ENCODE results near the gene ALG14. TPM values are rescaled to one million over a fixed set of nuclear protein-coding genes. Genes with fewer than 3 reads are reported as not detected.

Gene ALG14
- total RNA-seq, 2 experiments from 2014 or later: 0.08 to 0.52 TPM

GRCh38 chr1:95096218-95096841, 23.6 kb upstream of the ALG14 start:
- TF ChIP-seq, protein P1, sequence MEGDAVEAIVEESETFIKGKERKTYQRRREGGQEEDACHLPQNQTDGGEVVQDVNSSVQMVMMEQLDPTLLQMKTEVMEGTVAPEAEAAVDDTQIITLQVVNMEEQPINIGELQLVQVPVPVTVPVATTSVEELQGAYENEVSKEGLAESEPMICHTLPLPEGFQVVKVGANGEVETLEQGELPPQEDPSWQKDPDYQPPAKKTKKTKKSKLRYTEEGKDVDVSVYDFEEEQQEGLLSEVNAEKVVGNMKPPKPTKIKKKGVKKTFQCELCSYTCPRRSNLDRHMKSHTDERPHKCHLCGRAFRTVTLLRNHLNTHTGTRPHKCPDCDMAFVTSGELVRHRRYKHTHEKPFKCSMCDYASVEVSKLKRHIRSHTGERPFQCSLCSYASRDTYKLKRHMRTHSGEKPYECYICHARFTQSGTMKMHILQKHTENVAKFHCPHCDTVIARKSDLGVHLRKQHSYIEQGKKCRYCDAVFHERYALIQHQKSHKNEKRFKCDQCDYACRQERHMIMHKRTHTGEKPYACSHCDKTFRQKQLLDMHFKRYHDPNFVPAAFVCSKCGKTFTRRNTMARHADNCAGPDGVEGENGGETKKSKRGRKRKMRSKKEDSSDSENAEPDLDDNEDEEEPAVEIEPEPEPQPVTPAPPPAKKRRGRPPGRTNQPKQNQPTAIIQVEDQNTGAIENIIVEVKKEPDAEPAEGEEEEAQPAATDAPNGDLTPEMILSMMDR (IDR thresholded peaks at IDR 0.05): no peak
- peaks cover 0 to 2% of the 10 kb centered on the region in 2 experiments for H3K9me3 ChIP-seq (ENCODE audit: control insufficient read depth in 1 of 2, insufficient read depth in 1 of 2, low read length in 2 of 2)
- ATAC-seq (ENCODE audit: poor library complexity): no peak

DNA sequence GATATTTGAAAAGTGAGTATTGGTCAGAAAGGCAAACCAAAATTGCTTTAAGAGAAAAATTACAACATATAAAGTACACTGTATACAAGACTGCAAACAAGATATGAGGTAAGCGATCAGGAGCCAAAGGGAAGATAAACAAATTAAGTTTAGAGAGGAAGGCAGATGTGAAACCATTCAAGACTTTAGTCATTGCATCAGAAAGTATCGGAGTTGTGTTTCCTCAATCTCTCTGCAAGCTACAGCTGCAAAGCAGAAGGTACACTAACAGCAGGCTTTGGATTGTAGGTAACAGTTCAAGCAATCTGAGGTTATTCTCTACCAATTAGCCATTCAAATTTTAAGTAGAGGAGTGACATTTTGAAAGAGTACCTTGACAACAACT, 23.1 kb upstream of the ALG14 start:
- no peaks in the 10 kb centered on the region for H3K36me3 ChIP-seq (ENCODE audit: insufficient read depth, low read length)
- Mint-ChIP-seq H3K9me3 (no peaks in the 10 kb centered on the region), H3K27ac (no peak overlapping the region), H3K4me1 (ENCODE audit: low read depth) (no peaks in the 10 kb centered on the region), H3K27me3 (peaks cover 34% of the 10 kb centered on the region), H3K36me3 (ENCODE audit: low read depth) (no peaks in the 10 kb centered on the region), H3K4me3 (no peak overlapping the region)
- peaks cover 0 to 7% of the 10 kb centered on the region in 2 experiments for H3K9me3 ChIP-seq (ENCODE audit: control insufficient read depth in 1 of 2, insufficient read depth in 1 of 2, low read length in 2 of 2)
- TF ChIP-seq, protein P1 (IDR thresholded peaks at IDR 0.05): no peak
- intact Hi-C loops (cut with DNase I, micrococcal nuclease): no loop called here
- ATAC-seq (ENCODE audit: poor library complexity) (no peak), DNase-seq (no peak)
- no peaks in the 10 kb centered on the region for H3K4me1 ChIP-seq (ENCODE audit: insufficient read depth, low read length)
- no peak overlapping the region for H3K4me3 ChIP-seq (ENCODE audit: low read length)
- peaks cover 0 to 2% of the 10 kb centered on the region in 2 experiments for H3K27me3 ChIP-seq (ENCODE audit: control insufficient read depth in 1 of 2, insufficient read depth in 2 of 2, low read length in 2 of 2)
- ChIA-PET CTCF (no interaction called here), POLR2A (no interaction called here)
- H3K27ac ChIP-seq (ENCODE audit: low read depth in 1 of 2, low read length in 2 of 2): no peak overlapping the region

More at GRCh38 chr1:95096218-95096841, 23.6 kb upstream of the ALG14 start:
- no peaks in the 10 kb centered on the region for H3K4me1 ChIP-seq (ENCODE audit: insufficient read depth, low read length)
- no peak overlapping the region for H3K27ac Mint-ChIP-seq
- no peaks in the 10 kb centered on the region for H3K9me3 Mint-ChIP-seq
- no peak overlapping the region for H3K4me3 Mint-ChIP-seq
- H3K36me3 ChIP-seq (ENCODE audit: insufficient read depth, low read length): no peaks in the 10 kb centered on the region
- H3K4me3 ChIP-seq (ENCODE audit: low read length): no peak overlapping the region
- ChIA-PET CTCF (no interaction called here), POLR2A (no interaction called here)
- intact Hi-C loops (cut with DNase I, micrococcal nuclease): no loop called here
- peaks cover 32% of the 10 kb centered on the region for H3K27me3 Mint-ChIP-seq
- no peak for DNase-seq
- H3K36me3 Mint-ChIP-seq (ENCODE audit: low read depth): no peaks in the 10 kb centered on the region
- no peaks in the 10 kb centered on the region for H3K4me1 Mint-ChIP-seq (ENCODE audit: low read depth)
- H3K27me3 ChIP-seq (ENCODE audit: control insufficient read depth in 1 of 2, insufficient read depth in 2 of 2, low read length in 2 of 2): peaks cover under 1 to 2% of the 10 kb centered on the region in 2 experiments
- no peak overlapping the region for H3K27ac ChIP-seq (ENCODE audit: low read depth in 1 of 2, low read length in 2 of 2)

- H3K9me3 ChIP-seq (ENCODE audit: control insufficient read depth in 1 of 2, insufficient read depth in 1 of 2, low read length in 2 of 2): peaks cover 0 to 7% of the 10 kb centered on the region in 2 experiments
- no peak overlapping the region for H3K27ac Mint-ChIP-seq
- H3K36me3 Mint-ChIP-seq (ENCODE audit: low read depth): no peaks in the 10 kb centered on the region
- no peak overlapping the region for H3K4me3 Mint-ChIP-seq
- no peaks in the 10 kb centered on the region for H3K4me1 Mint-ChIP-seq (ENCODE audit: low read depth)
- ATAC-seq (ENCODE audit: poor library complexity) (no peak), DNase-seq (no peak)
- ChIA-PET POLR2A (no interaction called here), CTCF (interaction anchor here (2.0 kb wide), 1 partner anchor 10 kb away, joined by 4 read pairs; no protein-coding TSS in a partner anchor)
- no peaks in the 10 kb centered on the region for H3K9me3 Mint-ChIP-seq
- H3K27me3 Mint-ChIP-seq: peaks cover 43% of the 10 kb centered on the region
- H3K36me3 ChIP-seq (ENCODE audit: insufficient read depth, low read length): no peaks in the 10 kb centered on the region
- H3K27me3 ChIP-seq (ENCODE audit: control insufficient read depth in 1 of 2, insufficient read depth in 2 of 2, low read length in 2 of 2): peaks cover 0 to 2% of the 10 kb centered on the region in 2 experiments
- TF ChIP-seq, protein P1 (IDR thresholded peaks at IDR 0.05): no peak
- no peak overlapping the region for H3K27ac ChIP-seq (ENCODE audit: low read depth in 1 of 2, low read length in 2 of 2)
- H3K4me1 ChIP-seq (ENCODE audit: insufficient read depth, low read length): no peaks in the 10 kb centered on the region
- intact Hi-C loops (cut with DNase I, micrococcal nuclease): no loop called here
- no peak overlapping the region for H3K4me3 ChIP-seq (ENCODE audit: low read length)
Observed at GRCh38 chr1:95094923-95095322, 22.2 kb upstream of the ALG14 start.
